Stimulated activated CD8-positive, alpha-beta memory T cell treated with anti-CD3 and anti-CD28 coated beads, Interleukin-4, amount 100 ng/mL, for 48 hours (primary cell): ENCODE data around the gene RPGRIP1L.

Experiments
- DNase-seq: peaks from one replicate; pipeline ENCODE4 v3.0.0-alpha.2; 2020

RPGRIP1L gene

DNA sequence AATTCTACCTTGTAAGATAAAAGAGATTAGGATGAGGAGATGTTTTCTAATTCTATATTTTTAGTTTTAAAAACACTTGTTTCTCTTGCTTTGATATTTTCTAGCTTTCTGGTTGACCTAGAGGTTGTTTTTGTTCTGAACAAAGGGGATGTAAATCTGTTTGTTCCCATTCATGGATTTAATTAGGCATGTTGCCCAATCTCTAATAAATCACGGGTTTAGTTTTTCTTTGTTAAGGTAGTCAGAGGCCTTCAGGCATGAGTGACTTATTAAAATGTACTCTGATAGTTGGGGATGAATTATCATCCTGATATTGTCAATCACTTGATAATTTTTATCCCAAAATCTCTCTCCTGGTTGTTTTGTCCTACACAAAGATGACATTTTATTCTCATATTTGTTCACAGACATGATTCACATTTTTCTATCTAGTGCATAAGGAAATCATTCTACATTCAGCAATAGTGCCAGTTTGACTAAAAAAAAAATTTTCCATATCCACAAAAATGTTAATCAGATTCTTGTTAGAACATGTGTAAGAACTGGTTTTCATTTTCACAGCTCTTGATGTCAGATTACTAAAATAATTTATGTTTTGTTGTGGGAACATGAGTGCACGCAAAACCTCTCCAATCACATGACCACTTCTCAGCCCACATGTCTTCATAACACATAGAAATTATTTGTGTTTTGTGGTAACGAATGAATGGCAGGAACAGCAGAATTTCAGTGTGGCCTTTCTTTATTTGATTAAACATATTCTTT, 105.0 kb downstream of the RPGRIP1L start:
- DNase-seq, result no peak

DNA sequence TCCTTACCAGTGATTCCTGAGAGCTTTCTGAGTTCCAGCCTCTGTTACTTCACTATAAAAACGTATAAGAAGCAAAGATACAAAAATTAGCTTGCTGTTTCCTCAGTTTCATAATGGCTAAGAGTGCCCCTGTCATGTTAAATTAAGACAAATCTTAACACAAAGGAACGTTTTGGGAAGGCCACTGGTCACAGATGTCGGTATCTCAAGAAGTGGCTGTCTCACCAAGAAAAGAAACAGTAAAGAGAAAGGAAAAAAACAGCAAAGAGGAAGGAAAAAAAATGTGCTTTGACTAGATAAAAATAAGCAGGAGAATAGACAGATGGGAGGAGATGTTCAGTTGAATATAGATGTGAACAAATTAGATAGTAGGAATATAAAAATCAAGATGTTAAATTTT, 105.9 kb downstream of the RPGRIP1L start:
- DNase-seq, result no peak

DNA sequence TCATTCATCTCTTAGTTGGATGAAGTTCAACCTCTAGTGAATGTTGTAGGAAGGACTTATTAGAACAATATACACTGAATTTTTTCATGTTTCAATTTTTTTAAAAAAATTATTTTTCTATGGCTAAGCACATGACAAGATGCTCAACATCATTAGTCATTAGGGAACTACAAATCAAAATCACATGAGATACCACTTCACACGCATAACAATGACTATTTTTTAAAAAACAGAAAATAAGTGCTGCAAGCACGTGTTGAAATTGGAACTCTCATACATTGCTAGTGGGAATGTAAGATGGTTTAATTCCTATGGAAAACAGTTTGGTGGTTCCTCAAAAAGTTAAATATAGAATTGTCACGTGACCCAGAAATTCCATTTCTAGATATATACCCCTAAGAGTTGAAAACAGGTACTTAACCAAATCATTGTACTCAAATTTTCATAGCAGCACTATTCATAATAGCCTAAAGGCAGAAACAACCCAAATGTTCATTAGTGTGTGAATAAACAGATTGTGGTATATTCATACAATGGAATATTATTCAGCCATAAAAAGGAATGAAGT, 115.5 kb downstream of the RPGRIP1L start:
- no peak for DNase-seq

DNA sequence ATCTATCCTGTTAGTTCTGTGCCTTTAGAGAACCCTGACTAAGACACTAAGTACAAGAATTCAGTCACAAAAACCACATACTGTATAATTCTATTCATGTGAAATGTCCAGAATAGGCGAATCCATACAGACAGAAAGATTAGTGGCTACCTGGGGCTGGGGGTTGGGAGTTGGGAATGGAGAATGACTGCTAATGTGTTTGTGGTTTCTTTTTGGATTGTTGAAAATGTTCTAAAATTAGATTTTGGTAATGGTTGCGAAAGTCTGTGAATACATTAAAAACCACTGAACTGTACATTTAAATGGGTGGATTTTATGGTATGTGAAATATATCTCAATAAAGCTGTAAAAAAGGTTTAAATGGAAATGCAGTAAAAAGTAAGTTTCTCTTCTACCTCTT, 120.3 kb downstream of the RPGRIP1L start:
- DNase-seq, result no peak

DNA sequence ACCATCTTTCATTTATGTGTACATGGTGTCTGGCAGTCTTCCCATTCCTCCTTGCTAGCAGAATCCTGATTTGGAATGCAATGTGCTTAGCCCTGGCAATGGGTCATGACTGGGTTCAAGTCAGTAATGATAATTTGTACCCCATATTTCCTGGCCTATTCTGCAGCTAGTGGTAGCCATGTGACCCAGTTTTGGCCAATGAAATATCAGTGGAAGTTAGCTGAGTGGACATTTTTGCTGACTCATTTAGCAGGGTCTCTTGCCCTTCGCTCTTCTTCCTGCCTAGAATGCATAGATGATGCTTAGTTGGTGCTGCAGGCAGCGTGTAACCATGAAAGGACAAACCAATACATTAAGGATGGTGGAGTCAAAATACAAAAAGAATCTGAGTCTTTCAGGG, 121.9 kb downstream of the RPGRIP1L start:
- no peak for DNase-seq

DNA sequence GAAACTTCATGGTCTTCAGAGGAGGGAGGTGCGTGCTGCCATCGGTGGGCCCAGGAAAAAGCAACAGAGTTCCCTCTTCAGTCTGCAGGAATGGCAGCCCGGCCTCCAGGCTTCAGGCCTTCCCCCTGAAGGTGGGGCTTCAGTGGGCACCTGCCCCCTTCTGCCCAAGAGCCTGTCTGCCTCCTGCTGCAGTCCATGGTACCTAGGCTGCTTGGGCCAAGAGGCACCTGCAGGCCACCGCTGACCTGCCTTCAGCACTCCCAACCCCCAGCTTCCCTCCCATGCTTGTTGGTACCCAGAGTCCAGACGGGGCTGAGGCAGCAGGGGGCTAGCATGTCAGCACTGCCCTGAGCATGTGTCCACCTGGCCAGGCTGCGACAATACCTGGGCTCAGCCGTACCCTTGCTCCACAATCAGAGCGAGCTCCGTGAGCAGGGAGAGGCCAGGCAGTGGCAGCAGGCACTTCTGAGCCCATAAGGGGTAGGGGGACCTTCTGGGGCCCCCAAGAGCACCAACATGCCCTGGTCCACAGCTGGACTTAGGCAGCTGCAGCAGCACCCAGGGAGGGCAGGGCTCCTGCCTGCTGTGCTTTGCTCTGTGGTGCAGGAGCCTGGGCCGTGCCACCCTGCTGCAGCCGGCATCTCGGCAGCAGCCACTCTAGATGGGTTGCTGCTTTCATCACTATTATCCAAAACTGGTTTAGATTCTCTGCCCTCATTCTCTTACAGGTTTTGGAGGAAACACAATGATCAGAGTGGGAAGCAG, 123.4 kb downstream of the RPGRIP1L start:
- no peak for DNase-seq

DNA sequence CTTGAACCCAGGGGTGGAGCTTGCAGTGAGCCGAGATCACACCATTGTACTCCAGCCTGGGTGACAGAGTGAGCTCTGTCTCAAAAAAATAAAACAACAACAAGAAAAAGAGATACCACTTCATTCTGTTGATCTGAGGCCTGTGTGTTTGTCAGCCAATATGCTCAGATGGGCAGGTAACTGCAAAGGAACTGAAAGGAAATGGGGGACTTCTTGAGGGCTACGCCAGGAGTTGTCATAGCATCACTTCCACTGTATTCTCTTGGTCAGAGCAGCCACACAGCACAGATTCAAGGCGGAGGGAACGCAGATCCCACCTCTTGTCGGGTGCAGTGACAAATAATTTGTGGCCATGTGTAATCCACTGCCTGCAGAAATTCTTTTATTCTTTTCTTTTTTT, 126.8 kb downstream of the RPGRIP1L start:
- DNase-seq, result no peak

DNA sequence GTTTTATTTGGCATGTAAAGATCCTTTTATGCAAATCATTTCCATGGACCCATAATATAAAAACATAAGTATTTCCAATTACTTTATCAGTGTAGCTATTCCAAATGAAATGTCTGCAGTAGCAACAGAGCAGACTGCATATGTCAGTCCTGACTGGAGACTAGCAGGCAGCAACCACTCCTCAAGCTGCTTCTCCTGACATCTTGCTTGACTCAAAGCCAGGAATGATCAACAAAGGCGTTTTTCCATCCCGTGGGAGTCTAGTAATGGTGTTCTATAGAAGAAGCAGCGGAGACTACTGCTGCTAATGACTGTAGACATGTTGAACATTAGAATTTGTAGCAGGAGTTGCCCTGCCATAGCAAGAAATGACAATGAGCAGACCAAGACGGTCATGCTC, 127.4 kb downstream of the RPGRIP1L start:
- no peak for DNase-seq

DNA sequence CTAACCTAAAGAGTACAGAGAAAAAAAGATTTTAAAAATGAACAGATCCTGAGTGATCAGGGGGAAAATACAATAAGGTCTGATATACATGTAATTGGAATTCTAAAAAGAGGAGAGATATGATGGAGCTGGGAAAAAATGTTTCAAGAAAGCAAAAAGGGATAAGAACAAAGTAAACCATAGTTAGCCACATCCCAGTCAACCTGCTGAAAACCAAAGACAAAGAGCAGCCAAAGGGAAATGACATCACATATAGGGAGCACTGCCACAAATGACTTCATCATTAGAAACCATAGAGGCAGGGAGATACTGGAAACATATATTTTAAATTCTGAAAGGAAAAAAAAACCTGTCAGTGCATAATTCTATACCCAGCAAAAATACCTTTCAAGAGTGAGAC, 131.9 kb downstream of the RPGRIP1L start:
- DNase-seq, result no peak

DNA sequence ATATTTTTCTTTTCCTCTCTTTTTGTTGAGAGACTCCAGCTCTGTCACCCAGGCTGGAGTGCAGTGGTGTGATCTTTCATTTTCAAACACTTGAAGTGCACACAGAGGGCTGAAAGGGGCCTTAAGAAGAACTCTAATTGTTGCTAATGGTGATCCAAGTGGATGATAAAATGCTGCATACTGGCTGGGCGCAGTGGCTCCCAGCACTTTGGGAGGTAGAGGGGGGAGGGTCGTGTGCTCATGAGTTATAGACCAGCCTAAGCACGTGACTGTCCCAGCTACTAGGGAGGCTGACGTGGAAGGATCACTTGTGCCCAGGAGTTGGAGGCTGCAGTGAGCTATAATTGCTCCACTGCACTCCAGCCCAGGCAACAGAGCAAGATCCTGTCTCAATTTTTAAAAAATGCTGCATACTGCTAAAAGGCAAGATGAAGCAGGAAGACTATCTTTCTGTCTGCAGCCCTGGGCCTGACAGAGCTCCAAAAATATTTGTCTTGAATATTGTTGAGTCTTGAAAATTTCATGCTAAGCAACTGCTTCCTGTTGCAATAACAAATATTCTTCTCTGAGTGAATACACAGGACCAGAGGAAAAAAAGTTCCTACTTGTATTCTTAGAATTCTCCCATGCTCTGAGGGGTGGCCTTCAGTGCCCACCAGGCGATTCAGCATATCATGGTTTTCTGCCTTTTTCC, 137.0 kb downstream of the RPGRIP1L start:
- DNase-seq, result no peak

DNA sequence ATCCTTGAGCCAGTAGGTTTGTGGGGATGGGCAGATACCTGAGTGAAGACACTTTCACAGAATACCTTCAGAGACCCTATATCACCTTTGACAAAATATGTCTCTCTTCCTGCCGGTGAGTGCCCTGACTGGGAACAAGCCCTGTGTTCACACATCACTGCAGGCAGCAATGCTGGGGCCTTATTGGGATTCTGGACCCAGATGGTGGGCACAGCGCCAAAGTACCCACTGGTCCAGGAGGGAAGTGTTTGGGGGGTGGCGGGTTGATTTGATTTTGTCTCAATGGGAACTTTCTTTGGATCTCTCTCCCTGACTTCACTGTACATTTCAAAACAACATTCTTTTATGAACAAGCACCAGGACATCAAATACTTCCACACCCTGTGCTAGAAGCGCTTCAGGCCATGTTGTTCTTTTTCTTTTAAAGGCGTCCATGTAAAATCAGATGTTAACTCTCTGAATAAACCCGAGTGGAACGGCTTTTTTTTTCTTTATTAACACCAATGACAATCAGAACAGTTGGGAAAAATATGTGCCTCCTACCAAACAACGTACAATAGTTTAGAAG, 138.3 kb downstream of the RPGRIP1L start:
- no peak for DNase-seq

DNA sequence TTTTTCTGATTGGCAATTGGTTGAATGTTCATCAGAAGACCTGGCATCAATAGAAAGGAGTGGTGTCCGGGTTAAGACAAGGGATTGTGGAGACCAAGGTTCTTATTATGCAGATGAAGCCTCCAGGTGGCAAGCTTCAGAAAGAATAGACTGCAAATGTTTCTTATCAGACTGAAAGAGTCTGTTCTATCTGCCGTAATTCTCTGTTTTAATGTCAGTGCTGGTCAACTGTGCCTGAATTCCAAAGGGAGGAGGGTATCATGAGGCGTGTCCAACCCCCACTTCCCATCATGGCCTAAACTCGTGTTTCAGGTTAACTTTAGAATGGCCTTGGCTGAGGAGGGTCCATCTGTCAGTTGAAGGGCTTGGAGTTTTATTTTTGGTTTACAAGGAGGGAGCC, 140.2 kb downstream of the RPGRIP1L start:
- DNase-seq, result no peak

DNA sequence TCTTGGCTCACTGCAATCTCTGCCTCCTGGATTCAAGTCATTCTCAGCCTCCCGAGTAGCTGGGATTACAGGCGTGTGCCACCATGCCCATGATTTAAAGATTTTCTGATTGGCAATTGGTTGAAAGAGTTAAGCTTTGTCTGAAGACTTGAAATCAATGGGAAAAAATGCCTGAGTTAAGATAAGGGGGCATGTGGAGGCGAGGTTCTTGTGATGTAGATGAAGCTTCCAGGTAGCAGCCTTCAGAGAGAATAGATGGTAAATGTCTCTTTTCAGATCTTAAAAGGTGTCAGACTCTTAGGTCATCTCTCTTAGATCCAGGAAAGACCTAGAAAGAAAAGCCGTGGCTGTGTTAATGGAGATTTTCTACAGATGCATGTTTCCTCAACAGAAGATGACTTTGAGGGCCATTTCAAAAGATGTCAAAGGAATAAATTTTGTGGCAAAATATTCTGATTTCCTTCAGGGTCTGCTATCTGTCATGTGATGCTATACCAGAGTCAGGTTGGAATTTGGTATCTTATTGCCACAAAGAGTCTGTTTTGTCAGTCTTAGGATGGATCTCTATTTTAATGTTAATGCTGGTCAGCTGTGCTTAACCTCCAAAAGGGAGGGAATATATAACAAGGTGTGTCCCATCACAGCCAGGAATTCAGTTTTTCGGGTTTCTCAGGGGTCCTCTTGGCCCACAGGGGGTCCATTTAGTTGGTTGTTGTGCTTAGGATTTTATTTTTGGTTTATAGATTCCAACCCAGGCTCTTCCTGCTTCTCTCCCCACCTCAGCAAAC, 142.4 kb downstream of the RPGRIP1L start:
- DNase-seq, result no peak

DNA sequence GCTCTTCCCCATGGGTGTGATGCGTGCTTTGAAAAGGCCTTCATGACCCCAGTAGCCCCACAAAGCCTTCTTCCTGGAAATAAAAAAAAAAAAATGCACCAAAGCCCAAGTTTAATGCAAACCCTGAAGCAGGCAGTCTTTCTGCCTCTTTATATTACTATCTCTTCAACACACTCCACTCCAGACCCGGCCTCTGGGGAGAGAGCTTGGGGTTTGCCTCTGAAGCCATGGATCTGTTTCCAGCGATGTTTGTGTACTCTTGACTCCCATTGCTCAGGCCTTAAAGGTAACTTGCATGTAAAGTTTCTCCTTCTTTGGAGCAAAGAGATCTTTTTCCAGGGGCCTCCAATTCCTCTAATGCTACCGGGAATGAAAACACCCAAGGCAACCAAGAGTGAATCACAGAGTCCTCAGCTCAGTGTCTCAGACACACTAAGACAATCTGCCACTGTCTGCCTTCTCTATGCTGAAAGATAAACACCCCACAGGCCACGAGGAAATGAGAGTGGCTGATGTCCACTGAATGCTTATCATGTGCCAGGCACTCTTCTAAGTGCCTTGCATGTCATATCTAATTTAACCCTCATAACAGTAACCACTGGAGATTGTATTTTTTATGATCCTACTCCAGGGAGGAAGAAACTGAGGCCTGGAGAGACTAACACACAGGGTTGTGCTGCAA, 144.2 kb downstream of the RPGRIP1L start:
- no peak for DNase-seq

DNA sequence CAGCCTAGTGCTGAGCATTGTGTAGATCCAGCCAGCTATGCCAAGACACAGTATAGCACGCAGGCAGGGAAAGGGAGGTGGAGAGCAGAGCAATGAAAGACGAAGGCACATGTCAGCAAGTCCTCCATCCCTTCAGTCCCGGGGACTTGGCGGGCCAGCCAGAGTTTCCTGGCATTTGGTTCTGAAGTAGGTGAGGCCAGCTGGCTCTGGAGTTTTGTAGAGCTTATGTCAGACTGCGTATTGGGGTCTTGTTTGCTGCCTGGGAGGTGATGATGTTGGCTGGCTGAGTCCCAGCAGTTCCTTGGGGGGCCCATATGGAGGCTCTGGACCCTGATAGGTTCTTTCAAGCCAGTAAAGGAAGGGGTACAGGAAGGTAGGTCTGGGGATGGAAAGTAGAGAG, 144.9 kb downstream of the RPGRIP1L start:
- no peak for DNase-seq

DNA sequence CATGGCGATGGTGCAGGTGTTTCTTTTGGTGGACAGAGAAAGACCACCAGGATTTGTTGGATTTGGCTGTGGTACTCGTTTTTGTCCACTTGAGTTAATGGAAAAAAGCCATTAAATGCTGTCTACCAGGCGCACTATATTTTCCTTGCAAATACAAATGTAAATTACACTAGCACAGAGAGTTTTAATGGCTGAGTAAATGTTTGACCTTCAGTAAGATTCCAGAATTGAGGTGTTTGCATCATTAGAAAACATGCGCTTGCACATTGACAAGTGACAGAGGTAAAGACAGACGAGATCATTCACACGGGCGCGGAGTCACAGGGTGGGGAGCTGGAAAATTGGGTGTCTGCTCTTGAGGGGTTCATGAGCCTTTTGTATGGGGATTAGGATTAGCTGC, 147.1 kb downstream of the RPGRIP1L start:
- DNase-seq, result no peak

DNA sequence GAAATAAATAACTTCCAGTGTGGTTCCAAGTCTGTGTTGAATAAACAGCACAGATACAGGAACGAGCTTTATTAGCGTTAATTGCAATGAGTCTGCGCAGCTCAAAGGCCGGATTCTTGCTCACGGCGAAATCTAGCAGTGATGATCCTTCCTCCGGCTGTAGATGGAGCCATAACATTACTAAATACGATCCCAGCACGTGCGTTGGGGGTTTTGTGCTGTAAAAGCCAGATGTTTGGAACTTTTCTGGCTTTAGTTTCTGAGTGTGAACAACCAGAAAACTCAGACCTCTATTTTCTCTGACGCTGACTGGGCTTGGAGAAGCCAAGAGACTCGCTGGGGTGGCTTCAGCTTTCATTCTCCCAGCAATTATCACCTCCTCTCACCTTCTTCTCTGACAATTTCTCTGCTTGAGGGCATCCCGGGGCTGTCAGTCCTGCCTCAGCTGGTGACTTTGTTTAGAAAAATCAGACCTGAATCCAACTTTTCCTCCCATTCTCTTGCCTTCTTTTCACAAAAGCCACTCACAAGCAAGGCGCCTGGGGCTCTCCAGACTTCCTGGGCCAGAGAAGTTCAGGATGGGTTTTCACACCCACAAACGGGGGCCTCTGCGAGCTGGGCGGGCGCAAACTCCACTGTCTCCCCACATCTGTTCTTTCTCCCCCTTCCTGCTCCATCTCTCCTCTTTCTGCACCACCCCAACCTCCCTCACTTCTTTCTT, 153.5 kb downstream of the RPGRIP1L start:
- DNase-seq, result peak; percentile 57
